Kidney (tissue), 14 donors: ENCODE results near the gene CCDC187. TPM values are rescaled to one million over a fixed set of nuclear protein-coding genes. Genes with fewer than 3 reads are reported as not detected.
A peak's percentile ranks its signal among the peaks of the same experiment; 100 is the strongest.

Experiments used
- DNase-seq, 5 donors: peaks; one replicate each; pipeline ENCODE4 v3.0.0-alpha.2; 2013 to 2020
- FAIRE-seq: peaks from 2 replicates; lab custom pipeline; 2012; peaks lifted over from hg19 to GRCh38; lab: Jason Lieb, UNC
- H3K27ac ChIP-seq, 2 donors: one replicate each; pipeline ENCODE4 v1.7.0; 2013; ENCODE audit warnings: low read depth in 2 of 2, low read length in 2 of 2, inconsistent platforms in 1 of 2
- H3K27me3 ChIP-seq: one replicate; pipeline ENCODE4 v1.7.1; 2013; ENCODE audit warnings: low read length, inconsistent platforms; ENCODE audit not compliant: control insufficient read depth, insufficient read depth
- H3K36me3 ChIP-seq, 3 donors: one replicate each; pipeline versions ENCODE4 v1.7.0 to v1.7.1; 2013; ENCODE audit warnings: low read length in 3 of 3, control low read depth in 1 of 3, inconsistent platforms in 1 of 3; ENCODE audit not compliant: insufficient read depth in 3 of 3, control insufficient read depth in 2 of 3
- H3K4me1 ChIP-seq, 3 donors: one replicate each; pipeline versions ENCODE4 v1.7.0 to v1.7.1; 2013; ENCODE audit warnings: low read length in 3 of 3, inconsistent platforms in 1 of 3, low read depth in 1 of 3; ENCODE audit not compliant: control insufficient read depth in 2 of 3, insufficient read depth in 2 of 3
- H3K4me3 ChIP-seq, 3 donors: one replicate each; pipeline versions ENCODE4 v1.7.0 to v1.8.1; 2013; ENCODE audit warnings: low read length in 3 of 3, control low read depth in 1 of 3, inconsistent platforms in 1 of 3
- H3K9ac ChIP-seq, 3 donors: one replicate each; pipeline versions ENCODE4 v1.7.0 to v1.7.1; 2013; ENCODE audit warnings: low read length in 3 of 3, control low read depth in 1 of 3, inconsistent platforms in 1 of 3
- H3K9me3 ChIP-seq, 3 donors: one replicate each; pipeline versions ENCODE4 v1.7.0 to v1.7.1; 2013; ENCODE audit warnings: low read length in 3 of 3, control low read depth in 1 of 3, inconsistent platforms in 1 of 3; ENCODE audit not compliant: control insufficient read depth in 2 of 3, insufficient read depth in 1 of 3
- intact Hi-C: fragments of 100-400 bp; cut with DNase I; formaldehyde crosslinking; loops from one replicate; pipeline ENCODE4 v1.11.1; 2022
- polyA plus RNA-seq: library from polyadenylated mRNA; stranded (reverse); fragments of 350-450 nt; fragmentation: Illumina TruSeq; extraction: RNeasy Lipid Tissue Mini Kit (QIAGEN cat#74804); gene quantifications from one replicate; pipeline ENCODE4 v1.2.3, GENCODE V29; 2014; ENCODE audit warnings: low read depth, low replicate concordance; ENCODE audit not compliant: insufficient read depth
- total RNA-seq: library from RNA; stranded (reverse); fragmentation: NEBNext Ultra II Directional; extraction: Animal tissue kit (Norgen Biotek cat#: 25700); gene quantifications from one replicate; pipeline ENCODE4 v1.2.1, GENCODE V29; 2021
- TF ChIP-seq, protein P1 (sequence below): IDR thresholded peaks from 3 replicates; pipeline ENCODE4 v1.5.1; 2012; ENCODE audit warnings: mild to moderate bottlenecking, moderate library complexity, borderline replicate concordance; ENCODE audit not compliant: insufficient read depth; ENCODE audit errors: extremely low read depth
- donor health status: control.
- donor health status: control.
- donor health status: control.
- donor health status: control.
- donor health status: control.
- donor health status: DM: yes; HTN: yes; CAD: no.
- donor health status: Normal renal cell carcinoma (clear cell type).

The CCDC187 gene
- total and polyA plus RNA-seq, 2 donors from 2014 or later: 0.84 to 2.3 TPM

DNA sequence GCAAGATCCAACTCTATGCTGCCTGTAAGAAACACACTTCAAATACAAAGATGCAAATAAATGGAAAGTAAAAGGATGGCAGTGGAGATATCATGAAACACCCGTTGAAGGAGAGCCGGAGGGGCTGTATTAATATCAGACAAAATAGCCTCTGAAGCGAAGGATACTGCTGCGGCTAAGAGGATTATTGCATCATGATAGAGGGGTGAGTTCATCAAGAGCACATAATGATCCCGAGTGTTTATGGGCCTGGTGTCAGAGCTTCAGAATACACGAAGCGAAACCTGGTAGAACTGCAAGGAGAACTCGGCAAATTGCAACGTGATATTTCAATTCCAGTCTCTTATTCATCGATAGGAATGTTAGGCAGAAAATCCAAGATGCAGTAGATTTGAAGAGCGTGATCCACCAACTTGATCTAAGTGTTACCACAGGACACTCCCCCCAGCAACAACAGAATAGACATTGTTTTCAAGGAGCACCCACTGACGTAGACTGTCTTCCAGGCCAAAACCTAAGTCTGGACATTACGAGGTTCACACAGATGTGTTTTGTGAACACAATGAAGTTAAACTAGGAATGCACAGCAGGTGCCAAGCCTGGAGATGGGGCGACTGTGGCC, 30.5 kb downstream of the CCDC187 start:
- Histone ChIP-seq H3K9ac (no peak overlapping the region), H3K27me3 (no peaks in the 10 kb centered on the region), H3K9me3 (no peaks in the 10 kb centered on the region), H3K4me1 (no peaks in the 10 kb centered on the region), H3K36me3 (no peaks in the 10 kb centered on the region), H3K4me3 (no peak overlapping the region), H3K27ac (no peak overlapping the region)
- intact Hi-C loops: no loop called here
- DNase-seq (no peak), FAIRE-seq (no peak)
- TF ChIP-seq, protein P1, sequence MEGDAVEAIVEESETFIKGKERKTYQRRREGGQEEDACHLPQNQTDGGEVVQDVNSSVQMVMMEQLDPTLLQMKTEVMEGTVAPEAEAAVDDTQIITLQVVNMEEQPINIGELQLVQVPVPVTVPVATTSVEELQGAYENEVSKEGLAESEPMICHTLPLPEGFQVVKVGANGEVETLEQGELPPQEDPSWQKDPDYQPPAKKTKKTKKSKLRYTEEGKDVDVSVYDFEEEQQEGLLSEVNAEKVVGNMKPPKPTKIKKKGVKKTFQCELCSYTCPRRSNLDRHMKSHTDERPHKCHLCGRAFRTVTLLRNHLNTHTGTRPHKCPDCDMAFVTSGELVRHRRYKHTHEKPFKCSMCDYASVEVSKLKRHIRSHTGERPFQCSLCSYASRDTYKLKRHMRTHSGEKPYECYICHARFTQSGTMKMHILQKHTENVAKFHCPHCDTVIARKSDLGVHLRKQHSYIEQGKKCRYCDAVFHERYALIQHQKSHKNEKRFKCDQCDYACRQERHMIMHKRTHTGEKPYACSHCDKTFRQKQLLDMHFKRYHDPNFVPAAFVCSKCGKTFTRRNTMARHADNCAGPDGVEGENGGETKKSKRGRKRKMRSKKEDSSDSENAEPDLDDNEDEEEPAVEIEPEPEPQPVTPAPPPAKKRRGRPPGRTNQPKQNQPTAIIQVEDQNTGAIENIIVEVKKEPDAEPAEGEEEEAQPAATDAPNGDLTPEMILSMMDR: no peak

- Histone ChIP-seq H3K4me1 (peaks cover 0 to 6% (median 0%) of the 10 kb centered on the region in 3 donors), H3K9me3 (no peaks in the 10 kb centered on the region)
Measured at GRCh38 chr9:136270173-136270705, 33.7 kb downstream of the CCDC187 start.

GRCh38 chr9:136268735-136269134, 35.2 kb downstream of the CCDC187 start:
- TF ChIP-seq, protein P1: no peak
- peaks cover 0 to 6% (median 0%) of the 10 kb centered on the region in 3 donors for H3K4me1 ChIP-seq
- H3K9ac ChIP-seq: no peak overlapping the region
- intact Hi-C loops: no loop called here
- FAIRE-seq (no peak), DNase-seq (peak in 3 of 5 donors; percentile 44 to 70 (median 56))
- H3K4me3 ChIP-seq: no peak overlapping the region
- no peaks in the 10 kb centered on the region for H3K27me3 ChIP-seq
- no peak overlapping the region for H3K27ac ChIP-seq
- no peaks in the 10 kb centered on the region for H3K36me3 ChIP-seq
- no peaks in the 10 kb centered on the region for H3K9me3 ChIP-seq

More at GRCh38 chr9:136270173-136270705, 33.7 kb downstream of the CCDC187 start:
- Histone ChIP-seq H3K27me3 (no peaks in the 10 kb centered on the region), H3K9ac (no peak overlapping the region), H3K27ac (no peak overlapping the region), H3K4me3 (no peak overlapping the region), H3K36me3 (no peaks in the 10 kb centered on the region)
- TF ChIP-seq, protein P1: no peak
- intact Hi-C loops: no loop called here
- DNase-seq: no peak
- FAIRE-seq: no peak
